HG03378 (cell line): ENCODE measurements around the gene MITD1.
A peak's percentile ranks its signal among the peaks of the same experiment; 100 is the strongest.
"Not testable (repeated sequence)": the region's sequence is repeated elsewhere in the genome, so short reads cannot be mapped to it uniquely, and the experiment has no call there.

ENCODE experiments used
- ATAC-seq: cut with Tn5 transposase; IDR thresholded peaks from one replicate; pipeline ENCODE4 v1.9.1; 2021; ENCODE audit warnings: mild to moderate bottlenecking, moderate library complexity; ENCODE audit not compliant: unreplicated experiment

The MITD1 gene

GRCh38 chr2:99180755-99181623 is at the start of gene MITD1, which contains the start of gene MRPL30:
Gene MITD1, minus strand, starts transcription at chr2:99181058. Its CDS starts 77 bp downstream, at chr2:99180981.
Gene MRPL30, plus strand, starts transcription at chr2:99181184. Its CDS starts 5,020 bp downstream, at chr2:99186204.
- ATAC-seq: peak; percentile 91

GRCh38 chr2:99217929-99218501 is 37.2 kb upstream of the MITD1 start:
- ATAC-seq: no peak

GRCh38 chr2:99216096-99216495 is 35.2 kb upstream of the MITD1 start:
- ATAC-seq: no peak

GRCh38 chr2:99205491-99205890 is 24.6 kb upstream of the MITD1 start:
- ATAC-seq: no peak

- ATAC-seq: no peak
These were observed 21.3 kb upstream of the MITD1 start for GRCh38 chr2:99201959-99202678.

GRCh38 chr2:99200076-99200800 is 19.4 kb upstream of the MITD1 start:
- no peak for ATAC-seq

GRCh38 chr2:99198103-99198841 is 17.4 kb upstream of the MITD1 start:
- ATAC-seq: no peak

- ATAC-seq: not testable (repeated sequence)
These were observed 11.5 kb upstream of the MITD1 start for GRCh38 chr2:99192364-99192763.

GRCh38 chr2:99190548-99190947 is 9.7 kb upstream of the MITD1 start:
- no peak for ATAC-seq

- ATAC-seq: no peak
These were observed 7.5 kb upstream of the MITD1 start for GRCh38 chr2:99188357-99188756.

GRCh38 chr2:99187011-99187410 is 6.2 kb upstream of the MITD1 start:
- no peak for ATAC-seq

GRCh38 chr2:99184811-99185210 is 4.0 kb upstream of the MITD1 start:
- no peak for ATAC-seq

GRCh38 chr2:99183025-99183424 is 2.2 kb upstream of the MITD1 start:
- no peak for ATAC-seq

GRCh38 chr2:99181624-99182000 is 754 bp upstream of the MITD1 start:
- ATAC-seq: no peak

GRCh38 chr2:99171377-99172140 is 9.3 kb downstream of the MITD1 start:
- no peak for ATAC-seq

- ATAC-seq: no peak
These were observed 11.3 kb downstream of the MITD1 start for GRCh38 chr2:99169534-99169933.

- ATAC-seq: no peak
These were observed 14.6 kb downstream of the MITD1 start for GRCh38 chr2:99166218-99166617.

- no peak for ATAC-seq
These were observed 21.3 kb downstream of the MITD1 start for GRCh38 chr2:99159594-99159993.

GRCh38 chr2:99158599-99158998 is 22.3 kb downstream of the MITD1 start:
- no peak for ATAC-seq

GRCh38 chr2:99156891-99157290 is 24.0 kb downstream of the MITD1 start:
- no peak for ATAC-seq
